GM15510 (cell line): Measurements from ENCODE around the gene UGT1A5.

Experiments used
- POLR2A ChIP-seq: IDR thresholded peaks from 3 replicates; pipeline ENCODE4 v1.6.1; 2011; ENCODE audit warnings: borderline replicate concordance; ENCODE audit not compliant: insufficient read length; ENCODE audit errors: extremely low read depth

The UGT1A5 gene

GRCh38 chr2:233807966-233808935 is 95.5 kb downstream of the UGT1A5 start:
- TF ChIP-seq POLR2A = no peak

GRCh38 chr2:233810385-233810784 is 97.7 kb downstream of the UGT1A5 start:
- TF ChIP-seq POLR2A = no peak

- TF ChIP-seq POLR2A = no peak
Measured at GRCh38 chr2:233811087-233811486, 98.4 kb downstream of the UGT1A5 start.

DNA sequence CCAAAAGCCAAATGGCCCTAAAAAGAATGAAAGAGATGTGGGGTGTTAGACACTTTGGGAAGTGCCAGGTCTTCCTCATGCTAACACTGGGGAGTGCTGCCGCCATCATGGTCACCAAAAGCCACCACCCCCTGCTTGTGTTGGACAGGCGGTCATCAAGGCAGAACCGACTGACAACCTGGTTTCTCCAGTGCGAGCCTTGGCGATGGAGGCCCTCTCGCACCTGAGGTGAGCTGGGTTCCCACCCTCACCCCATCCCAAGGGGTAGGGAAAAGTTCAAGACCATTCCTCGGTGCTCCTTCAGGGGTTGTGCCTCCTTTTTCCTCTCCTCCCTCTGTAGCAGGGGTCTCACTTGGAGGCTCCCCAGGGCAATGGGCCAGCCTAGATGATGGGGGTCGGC is 99.0 kb downstream of the UGT1A5 start:
- no peak for TF ChIP-seq POLR2A

- no peak for TF ChIP-seq POLR2A
Measured at GRCh38 chr2:233813236-233814055, 100.7 kb downstream of the UGT1A5 start.

- TF ChIP-seq POLR2A = no peak
Measured at GRCh38 chr2:233814056-233814835, 101.5 kb downstream of the UGT1A5 start.

GRCh38 chr2:233815861-233816260 is 103.2 kb downstream of the UGT1A5 start:
- TF ChIP-seq POLR2A = no peak

DNA sequence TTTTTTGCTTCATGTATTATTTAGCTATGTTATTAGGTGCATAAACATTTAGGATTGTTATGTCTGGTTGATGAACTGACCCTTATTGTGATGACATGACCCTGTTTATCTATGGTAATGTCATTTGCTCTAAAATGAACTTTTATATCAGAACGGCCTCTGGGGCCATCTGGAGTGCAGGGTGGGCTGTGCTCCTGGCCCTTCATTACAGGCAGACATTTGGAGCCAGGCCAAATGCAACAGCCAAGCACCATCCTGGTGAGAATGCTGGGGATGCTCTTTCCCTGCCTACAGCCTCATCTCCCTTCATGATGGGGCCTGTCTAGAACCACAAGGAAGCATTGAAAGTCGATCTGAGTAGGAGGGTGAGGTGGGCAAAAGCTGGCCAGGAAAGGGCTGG is 103.6 kb downstream of the UGT1A5 start:
- no peak for TF ChIP-seq POLR2A

- TF ChIP-seq POLR2A = no peak
Measured at GRCh38 chr2:233816771-233817170, 104.1 kb downstream of the UGT1A5 start.

DNA sequence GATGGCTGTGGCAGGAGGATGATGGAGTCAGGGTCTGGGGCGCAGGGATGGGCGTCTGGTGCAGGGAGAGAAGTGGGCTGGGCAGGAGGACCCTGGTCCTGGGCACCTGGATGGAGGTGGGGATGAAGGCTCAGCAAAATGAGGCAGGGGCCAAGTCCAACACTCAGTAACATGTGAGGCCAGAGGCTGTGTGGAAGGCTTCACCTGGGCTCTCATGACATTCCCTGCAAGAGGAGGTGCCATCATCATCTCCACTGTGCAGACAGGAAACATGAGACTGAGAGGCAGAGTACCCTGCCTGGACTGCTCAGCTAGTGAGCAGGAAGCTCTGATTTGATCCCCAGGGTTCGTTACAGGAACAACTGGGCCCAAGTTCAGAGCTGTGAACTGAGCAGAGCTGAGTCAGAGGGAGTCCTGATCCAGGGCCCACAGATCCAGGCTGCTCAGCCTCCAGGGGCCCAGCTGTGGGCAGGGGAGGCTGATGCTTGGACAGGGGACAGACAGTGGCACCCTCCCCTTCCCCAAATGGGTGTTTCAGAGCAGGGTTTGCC is 104.7 kb downstream of the UGT1A5 start:
- no peak for TF ChIP-seq POLR2A

DNA sequence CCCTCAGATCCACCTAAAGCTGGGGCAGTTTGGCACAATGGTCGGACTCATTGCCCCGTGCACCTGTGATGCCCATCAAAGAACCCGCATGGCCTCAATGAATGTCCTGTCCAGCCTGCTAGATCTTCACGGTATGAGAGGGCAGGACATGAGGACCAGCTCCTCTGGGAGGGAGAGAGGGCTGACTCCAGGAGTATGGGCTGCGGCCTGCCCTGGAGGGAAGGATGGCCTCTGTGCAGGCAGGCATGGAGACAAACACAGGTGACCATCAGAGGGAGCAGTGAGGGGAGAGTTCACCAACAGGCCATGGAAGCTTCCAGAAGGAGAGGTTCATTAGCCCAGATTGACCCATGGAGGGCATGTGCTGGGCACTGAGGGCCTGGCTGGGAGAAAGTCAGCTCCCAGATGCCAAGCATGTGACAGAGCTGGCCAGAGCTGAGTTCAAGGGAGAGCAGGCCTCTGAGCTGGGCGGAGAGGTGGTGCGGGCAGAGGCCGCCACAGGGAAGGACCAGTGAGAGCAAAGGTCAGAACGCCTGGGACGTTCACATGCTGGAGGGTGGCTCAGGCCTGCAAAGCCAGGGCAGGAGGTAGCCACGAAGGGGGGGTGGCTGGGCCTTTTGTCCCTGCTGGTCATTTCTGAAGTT is 105.4 kb downstream of the UGT1A5 start:
- TF ChIP-seq POLR2A = no peak

DNA sequence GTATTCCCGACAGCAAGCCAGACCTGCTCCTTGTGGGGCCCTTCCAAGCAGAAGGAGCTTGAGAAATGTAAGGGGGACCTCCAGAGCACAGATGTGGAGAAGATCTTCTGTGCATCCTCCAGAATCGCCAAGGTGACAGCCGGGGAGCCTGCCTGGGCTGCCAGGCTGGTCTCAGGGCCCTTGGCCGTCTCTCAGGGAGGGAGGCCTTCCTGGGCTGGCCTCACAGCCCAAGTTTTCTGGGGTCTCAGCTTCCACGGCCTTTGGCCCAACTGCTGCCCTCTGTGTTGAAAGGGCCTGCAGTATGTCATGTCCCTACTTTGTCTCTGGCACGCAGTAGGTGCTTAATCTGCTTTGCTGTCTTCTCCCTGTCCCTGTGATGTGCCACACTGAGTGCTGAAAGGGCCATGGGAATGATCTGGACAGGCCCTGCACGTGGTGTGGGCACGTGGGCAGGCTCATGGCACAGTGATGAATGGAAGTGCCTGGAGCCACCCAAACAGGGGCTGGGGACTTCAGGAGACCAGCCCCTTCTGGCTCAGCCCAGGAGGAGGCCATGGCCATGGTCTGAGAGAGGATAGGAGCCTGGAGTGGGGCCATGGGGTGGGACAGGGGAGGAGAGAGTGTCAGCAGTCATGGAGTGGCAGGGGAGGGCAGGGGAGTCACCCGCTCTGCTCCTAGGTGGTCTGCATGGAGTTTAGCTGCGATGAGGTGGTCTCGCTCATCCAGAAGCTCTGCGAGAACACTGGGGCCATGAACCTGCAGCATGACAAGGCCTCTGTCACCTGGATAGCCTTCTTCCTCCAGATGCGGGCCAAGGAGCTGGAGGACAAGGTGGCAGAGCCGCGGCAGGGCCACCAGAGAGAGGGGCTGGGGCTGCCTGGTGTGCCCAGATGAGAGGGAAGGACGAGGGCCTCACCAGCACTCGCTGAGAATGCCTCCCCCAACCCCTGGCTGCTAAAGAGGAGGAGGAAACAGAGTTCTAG is 106.2 kb downstream of the UGT1A5 start:
- TF ChIP-seq POLR2A = no peak
